ENCODE results near the gene INS.
A peak's percentile ranks its signal among the peaks of the same experiment; 100 is the strongest.

Gene INS

GRCh38 chr11:2143477-2143798 lies 17.6 kb downstream of the INS start:
- no peak for DNase-seq

- DNase-seq, result peak; percentile 49
Observed at GRCh38 chr11:2142762-2143202, 18.2 kb downstream of the INS start.

- DNase-seq, result no peak
Observed at GRCh38 chr11:2142300-2142759, 18.7 kb downstream of the INS start.

- no peak for DNase-seq
Observed at GRCh38 chr11:2140411-2141400, 20.3 kb downstream of the INS start.

- DNase-seq, result no peak
Observed at GRCh38 chr11:2139621-2140337, 21.2 kb downstream of the INS start.

- DNase-seq, result no peak
Observed at GRCh38 chr11:2139123-2139521, 21.9 kb downstream of the INS start, which contains the start of gene IGF2. Gene IGF2, minus strand, starts transcription at chr11:2139389. Its CDS starts 3,866 bp downstream, at chr11:2135523.

- no peak for DNase-seq
Observed at GRCh38 chr11:2138431-2139122, 22.4 kb downstream of the INS start.

GRCh38 chr11:2138068-2138430 lies 23.0 kb downstream of the INS start:
- no peak for DNase-seq

- no peak for DNase-seq
Observed at GRCh38 chr11:2137202-2138067, 23.6 kb downstream of the INS start.

- DNase-seq, result no peak
Observed at GRCh38 chr11:2136952-2137201, 24.1 kb downstream of the INS start.

GRCh38 chr11:2136209-2136951 lies 24.6 kb downstream of the INS start:
- DNase-seq, result no peak

GRCh38 chr11:2135648-2136201 lies 25.3 kb downstream of the INS start:
- no peak for DNase-seq

- no peak for DNase-seq
Observed at GRCh38 chr11:2135018-2135569, 25.9 kb downstream of the INS start.

GRCh38 chr11:2134022-2135010 lies 26.7 kb downstream of the INS start:
- DNase-seq, result no peak

GRCh38 chr11:2133241-2134021 lies 27.6 kb downstream of the INS start:
- DNase-seq, result no peak

- no peak for DNase-seq
Observed at GRCh38 chr11:2132874-2133240, 28.2 kb downstream of the INS start.

- DNase-seq, result no peak
Observed at GRCh38 chr11:2132246-2132645, 28.8 kb downstream of the INS start.

GRCh38 chr11:2131371-2132236 lies 29.4 kb downstream of the INS start:
- no peak for DNase-seq

Data from stimulated activated CD4-positive, alpha-beta T cell treated with anti-CD3 and anti-CD28 coated beads, Interleukin-1b, Interleukin-23, amount 100 ng/mL, for 48 hours (primary cell).